Astrocyte (in vitro differentiated cells and primary cell): ENCODE results near the gene FAM184B.

Experiments used
- CTCF ChIP-seq: IDR thresholded peaks from 2 replicates; pipeline ENCODE4 v1.5.1; 2011; ENCODE audit warnings: low read depth, mild to moderate bottlenecking, inconsistent platforms, low read length, moderate library complexity; ENCODE audit not compliant: insufficient read depth
- EZH2 ChIP-seq: IDR thresholded peaks from 2 replicates; pipeline ENCODE4 v1.6.1; 2012; ENCODE audit warnings: mild to moderate bottlenecking, low read length, inconsistent platforms; ENCODE audit not compliant: insufficient read depth

DNA sequence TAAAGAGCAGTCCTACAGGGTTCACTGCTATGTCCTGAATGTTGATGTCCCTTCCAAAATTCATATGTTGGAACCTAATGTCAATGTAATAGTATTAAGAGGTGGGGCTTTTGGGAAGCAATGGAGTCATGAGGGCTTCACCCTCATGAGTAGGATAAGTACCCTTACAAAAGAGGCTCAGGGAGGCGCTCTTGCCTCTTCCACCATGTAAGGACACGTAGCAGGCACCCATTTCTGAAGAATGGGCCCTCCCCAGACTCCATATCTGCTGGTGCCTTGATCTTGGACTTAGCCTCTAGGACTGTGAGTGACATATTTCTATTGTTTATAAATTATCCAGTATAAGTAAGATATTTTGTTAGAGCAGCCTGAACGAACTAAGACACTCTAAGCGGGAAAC lies 151.2 kb downstream of the FAM184B start:
- TF ChIP-seq CTCF (no peak), EZH2 (no peak)
